WERI-Rb-1 (cell line): Measurements from ENCODE around the gene CCDC197.
A peak's percentile ranks its signal among the peaks of the same experiment; 100 is the strongest.

Experiments
- DNase-seq: peaks from one replicate; pipeline ENCODE4 v3.0.0-alpha.2; 2020
- H3K27ac ChIP-seq: fragments of 250-450 bp; sonication (Bioruptor Pico); 2 replicates; pipeline ENCODE4 v1.5.1; 2020; ENCODE audit warnings: mild to moderate bottlenecking, moderate library complexity
- H3K27me3 ChIP-seq: fragments of 250-450 bp; sonication (Bioruptor Pico); 2 replicates; pipeline ENCODE4 v1.5.1; 2021; ENCODE audit warnings: mild to moderate bottlenecking, low read depth, moderate library complexity; ENCODE audit not compliant: insufficient read depth, severe bottlenecking
- H3K36me3 ChIP-seq: fragments of 250-450 bp; sonication (Bioruptor Pico); 2 replicates; pipeline ENCODE4 v1.5.1; 2020; ENCODE audit warnings: mild to moderate bottlenecking, moderate library complexity
- H3K4me3 ChIP-seq: 2 replicates; pipeline ENCODE4 v1.5.1; 2011; ENCODE audit warnings: low read depth, mild to moderate bottlenecking, control low read depth, low read length
- H3K9me3 ChIP-seq: fragments of 250-450 bp; sonication (Bioruptor Pico); 2 replicates; pipeline ENCODE4 v1.5.1; 2021; ENCODE audit warnings: mild to moderate bottlenecking, moderate library complexity; ENCODE audit not compliant: severe bottlenecking
- TF ChIP-seq, protein P1 (sequence below): IDR thresholded peaks from 2 replicates; pipeline ENCODE4 v1.5.1; 2011; ENCODE audit warnings: low read depth, mild to moderate bottlenecking, control low read depth, inconsistent platforms, low read length

The CCDC197 gene

DNA sequence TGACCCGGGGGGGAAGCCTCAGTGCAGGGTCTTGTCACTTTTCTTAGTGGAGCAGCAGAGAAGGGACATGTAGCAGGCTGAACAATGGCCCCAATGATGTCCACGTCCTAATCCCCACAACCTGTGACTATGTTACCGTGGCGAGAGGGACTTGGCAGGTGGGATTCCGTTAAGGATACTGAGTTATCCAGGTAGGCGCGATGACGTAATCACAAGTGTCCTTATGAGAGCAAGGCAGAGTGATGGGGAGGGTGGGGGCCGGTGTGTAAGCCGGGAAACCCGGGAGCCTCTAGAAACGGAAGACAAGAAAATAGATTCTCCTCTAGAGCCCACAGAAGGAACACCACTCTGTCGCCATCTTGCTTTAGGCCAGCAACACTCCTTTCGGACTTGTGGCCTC is 33.5 kb downstream of the CCDC197 start:
- H3K36me3 ChIP-seq: no peaks in the 10 kb centered on the region

DNA sequence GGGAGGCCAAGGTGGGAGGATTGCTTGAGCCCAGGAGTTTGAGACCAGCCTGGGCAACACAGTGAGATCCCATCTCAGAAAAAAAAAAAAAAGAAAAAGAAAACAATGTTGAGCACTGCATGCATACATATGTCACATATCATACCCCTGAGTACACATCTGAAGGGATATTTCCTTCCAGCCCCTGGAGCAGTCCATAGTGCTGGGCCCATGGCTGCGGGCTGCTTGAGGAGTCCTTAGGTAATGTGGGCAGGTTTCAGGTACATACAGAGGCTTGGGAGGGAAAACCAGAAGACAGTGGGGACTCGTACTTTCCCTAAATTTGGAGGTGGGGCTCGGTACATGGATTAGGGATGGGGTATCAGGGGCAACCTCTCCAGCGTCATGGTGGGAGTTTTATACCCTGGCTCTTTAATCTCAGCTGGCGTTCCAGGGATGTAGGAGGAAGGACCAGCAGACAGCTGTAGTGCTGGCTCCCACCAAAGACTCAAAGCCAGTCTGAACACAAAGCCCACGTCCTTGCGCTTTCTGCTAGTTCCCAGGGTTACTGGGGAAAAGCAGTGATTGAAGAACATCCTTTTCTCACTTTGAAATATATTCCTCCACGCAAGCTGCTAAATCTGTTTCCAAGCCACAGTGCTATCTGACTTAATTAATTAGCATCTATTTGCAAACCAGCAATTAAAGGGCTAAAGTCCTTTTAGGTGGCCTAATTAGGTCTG is 34.2 kb downstream of the CCDC197 start:
- DNase-seq: no peak
- TF ChIP-seq, protein P1, sequence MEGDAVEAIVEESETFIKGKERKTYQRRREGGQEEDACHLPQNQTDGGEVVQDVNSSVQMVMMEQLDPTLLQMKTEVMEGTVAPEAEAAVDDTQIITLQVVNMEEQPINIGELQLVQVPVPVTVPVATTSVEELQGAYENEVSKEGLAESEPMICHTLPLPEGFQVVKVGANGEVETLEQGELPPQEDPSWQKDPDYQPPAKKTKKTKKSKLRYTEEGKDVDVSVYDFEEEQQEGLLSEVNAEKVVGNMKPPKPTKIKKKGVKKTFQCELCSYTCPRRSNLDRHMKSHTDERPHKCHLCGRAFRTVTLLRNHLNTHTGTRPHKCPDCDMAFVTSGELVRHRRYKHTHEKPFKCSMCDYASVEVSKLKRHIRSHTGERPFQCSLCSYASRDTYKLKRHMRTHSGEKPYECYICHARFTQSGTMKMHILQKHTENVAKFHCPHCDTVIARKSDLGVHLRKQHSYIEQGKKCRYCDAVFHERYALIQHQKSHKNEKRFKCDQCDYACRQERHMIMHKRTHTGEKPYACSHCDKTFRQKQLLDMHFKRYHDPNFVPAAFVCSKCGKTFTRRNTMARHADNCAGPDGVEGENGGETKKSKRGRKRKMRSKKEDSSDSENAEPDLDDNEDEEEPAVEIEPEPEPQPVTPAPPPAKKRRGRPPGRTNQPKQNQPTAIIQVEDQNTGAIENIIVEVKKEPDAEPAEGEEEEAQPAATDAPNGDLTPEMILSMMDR: no peak
- no peaks in the 10 kb centered on the region for H3K27me3 ChIP-seq
- H3K27ac ChIP-seq: no peak overlapping the region
- H3K4me3 ChIP-seq: no peak overlapping the region
- peaks cover 6% of the 10 kb centered on the region for H3K9me3 ChIP-seq
- no peaks in the 10 kb centered on the region for H3K36me3 ChIP-seq

More for the DNA sequence above, 33.5 kb downstream of the CCDC197 start:
- TF ChIP-seq, protein P1: no peak
- H3K9me3 ChIP-seq: peaks cover 6% of the 10 kb centered on the region
- no peaks in the 10 kb centered on the region for H3K27me3 ChIP-seq
- H3K4me3 ChIP-seq: no peak overlapping the region
- DNase-seq: no peak
- H3K27ac ChIP-seq: no peak overlapping the region

DNA sequence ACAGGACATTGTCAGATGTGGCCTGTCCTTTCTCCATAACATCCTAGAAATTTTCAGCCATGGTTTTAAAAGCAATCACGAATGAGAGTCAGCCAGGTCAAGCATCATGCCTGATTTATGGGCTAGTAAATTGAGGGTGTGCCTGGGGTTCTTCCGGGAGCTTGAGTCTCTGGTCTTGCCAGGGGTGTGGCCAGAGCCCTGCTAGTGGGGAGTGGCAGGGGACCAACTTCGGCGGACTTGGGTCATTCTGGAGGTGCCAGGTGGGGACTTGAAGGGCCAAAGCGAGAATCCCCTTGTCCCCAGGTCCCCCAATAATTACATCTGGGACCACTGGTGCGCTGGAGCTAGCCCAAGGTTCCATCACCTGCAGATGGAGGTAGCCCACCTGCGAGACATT is 34.8 kb downstream of the CCDC197 start:
- no peak for DNase-seq
- Histone ChIP-seq H3K4me3 (no peak overlapping the region), H3K9me3 (peaks cover 6% of the 10 kb centered on the region), H3K27ac (no peak overlapping the region), H3K36me3 (no peaks in the 10 kb centered on the region), H3K27me3 (no peaks in the 10 kb centered on the region)
- TF ChIP-seq, protein P1: no peak

DNA sequence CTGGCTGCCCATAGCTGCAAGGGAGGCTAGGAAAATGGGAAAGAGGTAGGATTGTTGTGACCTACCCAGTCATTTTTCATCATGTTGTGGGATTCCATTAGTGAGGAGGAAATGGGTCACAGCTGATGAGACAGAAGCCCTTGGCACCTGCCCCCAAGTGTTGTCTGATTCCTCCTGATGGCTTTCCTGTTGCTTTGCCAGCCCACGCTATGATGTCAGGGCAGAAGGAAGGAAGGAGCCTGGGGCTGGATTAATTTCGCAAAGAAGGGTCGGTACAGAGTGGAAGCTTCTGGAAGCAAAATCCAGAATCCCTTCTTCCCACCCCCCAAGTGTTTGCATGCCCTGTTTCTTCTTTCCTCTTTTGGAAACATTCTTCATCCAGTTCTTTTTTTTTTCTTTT is 37.8 kb downstream of the CCDC197 start:
- H3K27ac ChIP-seq: no peak overlapping the region
- no peaks in the 10 kb centered on the region for H3K27me3 ChIP-seq
- TF ChIP-seq, protein P1: no peak
- peaks cover 6% of the 10 kb centered on the region for H3K9me3 ChIP-seq
- no peak for DNase-seq
- H3K4me3 ChIP-seq: no peak overlapping the region
- no peaks in the 10 kb centered on the region for H3K36me3 ChIP-seq

DNA sequence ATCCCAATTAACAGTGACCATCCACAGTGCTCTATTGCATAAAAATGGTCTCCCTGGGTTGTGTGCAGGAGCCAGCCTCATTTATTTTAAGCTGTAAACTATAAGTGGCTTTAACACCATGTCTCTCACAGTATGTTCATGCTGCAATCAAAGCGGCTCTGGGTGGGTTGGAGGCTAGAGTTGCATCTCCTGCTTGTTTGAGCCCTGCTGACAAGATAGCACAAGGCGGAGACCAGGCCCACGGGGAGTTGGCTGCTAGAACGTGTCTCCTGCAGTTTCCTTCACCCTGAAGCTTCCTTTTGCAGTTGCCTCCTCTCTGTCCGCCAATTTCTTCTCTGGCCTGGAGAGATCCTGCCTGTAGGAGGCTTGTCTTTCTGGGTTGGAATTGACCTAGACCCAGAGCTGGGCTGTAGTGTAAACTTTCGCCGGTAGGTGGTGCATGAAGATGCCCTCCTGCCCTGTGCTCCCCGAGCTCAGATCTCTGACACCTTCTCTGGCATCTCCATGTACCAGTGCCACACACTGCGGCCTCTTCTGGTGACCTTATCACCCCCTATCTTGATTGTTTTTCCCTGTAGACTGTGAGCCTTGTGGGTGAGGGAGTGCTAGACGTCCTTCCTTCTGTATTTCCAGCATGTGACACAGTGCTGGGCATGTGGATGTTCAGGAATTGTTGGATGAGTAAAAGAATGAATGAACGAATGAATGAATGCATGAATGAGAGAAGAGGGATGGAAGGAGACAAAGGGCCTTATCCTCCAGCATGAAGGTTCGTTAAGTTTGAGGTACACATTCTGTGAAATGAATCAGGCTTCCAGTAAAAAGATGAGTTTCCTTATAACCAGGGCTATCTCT is 39.4 kb downstream of the CCDC197 start:
- peaks cover 6% of the 10 kb centered on the region for H3K9me3 ChIP-seq
- peak overlapping the region; percentile 47 for H3K27ac ChIP-seq
- H3K27me3 ChIP-seq: no peaks in the 10 kb centered on the region
- TF ChIP-seq, protein P1: peak; percentile 88
- no peak overlapping the region for H3K4me3 ChIP-seq
- H3K36me3 ChIP-seq: no peaks in the 10 kb centered on the region; the same call in 1 of the 2 replicates
- peak; percentile 77 for DNase-seq
